H1 (cell line): Measurements from ENCODE around the gene TP53I11. TPM values are rescaled to one million over a fixed set of nuclear protein-coding genes. Genes with fewer than 3 reads are reported as not detected.
A peak's percentile ranks its signal among the peaks of the same experiment; 100 is the strongest.

Experiments
- CTCF ChIA-PET: fragments of 300-600 bp; sonication (Branson Sonifier 250); formaldehyde crosslinking; loops from one replicate; lab custom pipeline; 2021; ENCODE audit not compliant: partially characterized antibody; lab: Charles Lee
- POLR2A ChIA-PET: fragments of 300-600 bp; sonication (Branson Sonifier 250); formaldehyde crosslinking; loops from one replicate; lab custom pipeline; 2021; ENCODE audit warnings: inconsistent platforms; ENCODE audit not compliant: partially characterized antibody; lab: Charles Lee
- DNase-seq, 2 experiments: peaks; one replicate each; pipeline versions ENCODE4 v3.0.0 to v3.0.0-alpha.2; 2010 to 2022; ENCODE audit warnings: low spot score in 2 of 2, low read depth in 1 of 2, mixed read lengths in 1 of 2
- FAIRE-seq: peaks from 2 replicates; lab custom pipeline; 2011; peaks lifted over from hg19 to GRCh38; lab: Jason Lieb, UNC
- H2AFZ ChIP-seq: 2 replicates; pipeline ENCODE4 v1.8.1; 2012; ENCODE audit warnings: low read length, inconsistent platforms
- H2AK5ac ChIP-seq: 2 replicates; pipeline ENCODE4 v1.6.1; 2013; ENCODE audit warnings: low read depth, low read length
- H2BK120ac ChIP-seq: replicated peaks from 2 replicates; pipeline ENCODE3; 2013; ENCODE audit warnings: low read depth, low read length, inconsistent platforms
- H2BK12ac ChIP-seq: 2 replicates; pipeline ENCODE4 v1.6.1; 2013; ENCODE audit warnings: low read depth, low read length
- H2BK15ac ChIP-seq: 2 replicates; pipeline ENCODE4 v1.6.1; 2013; ENCODE audit warnings: low read length
- H2BK20ac ChIP-seq: 2 replicates; pipeline ENCODE4 v1.6.1; 2013; ENCODE audit warnings: low read length
- H2BK5ac ChIP-seq: 2 replicates; pipeline ENCODE4 v1.6.1; 2013; ENCODE audit warnings: low read depth, low read length
- H3K14ac ChIP-seq: 2 replicates; pipeline ENCODE4 v1.6.1; 2013; ENCODE audit warnings: inconsistent platforms; ENCODE audit not compliant: insufficient read length
- H3K18ac ChIP-seq: 2 replicates; pipeline ENCODE4 v1.6.1; 2013; ENCODE audit warnings: low read length; ENCODE audit errors: extremely low read depth
- H3K23ac ChIP-seq: 2 replicates; pipeline ENCODE4 v1.6.1; 2013; ENCODE audit warnings: inconsistent platforms; ENCODE audit not compliant: insufficient read length
- H3K23me2 ChIP-seq: 2 replicates; pipeline ENCODE4 v1.6.1; 2013; ENCODE audit warnings: low read depth, low read length
- H3K27ac ChIP-seq: 2 replicates; pipeline ENCODE4 v1.6.1; 2011; ENCODE audit warnings: low read depth, low read length, inconsistent platforms
- H3K27me3 ChIP-seq, 4 experiments: replicated peaks in 1 of 4; 1 replicate in 1 of 4; 2 replicates in 3 of 4; pipeline versions ENCODE4 v1.6.1 to v1.8.1; 2011 to 2013; ENCODE audit warnings: low read length in 3 of 4, mild to moderate bottlenecking in 3 of 4, inconsistent platforms in 2 of 4, mixed read lengths in 2 of 4, moderate library complexity in 1 of 4; ENCODE audit not compliant: control insufficient read depth in 3 of 4, insufficient read depth in 3 of 4; ENCODE audit errors: extremely low read depth in 1 of 4
- H3K36me3 ChIP-seq, 4 experiments: 2 replicates each; pipeline versions ENCODE4 v1.6.1 to v1.8.1; 2011 to 2013; ENCODE audit warnings: mild to moderate bottlenecking in 4 of 4, low read length in 3 of 4, moderate library complexity in 2 of 4, control low read depth in 1 of 4, inconsistent platforms in 1 of 4; ENCODE audit not compliant: insufficient read depth in 4 of 4, control insufficient read depth in 2 of 4
- H3K4ac ChIP-seq: replicated peaks from 2 replicates; pipeline ENCODE3; 2013; ENCODE audit warnings: low read length, low read depth, mixed read lengths, inconsistent platforms; ENCODE audit not compliant: insufficient read length
- H3K4me1 ChIP-seq, 4 experiments: replicated peaks in 1 of 4; 1 replicate in 1 of 4; 2 replicates in 3 of 4; pipeline versions ENCODE4 v1.6.1 to v1.8.1; 2011 to 2013; ENCODE audit warnings: low read length in 3 of 4, inconsistent platforms in 2 of 4, mixed read lengths in 1 of 4; ENCODE audit not compliant: insufficient read depth in 4 of 4, control insufficient read depth in 3 of 4
- H3K4me2 ChIP-seq, 2 experiments: 2 replicates each; pipeline versions ENCODE4 v1.6.1 to v1.8.1; 2011 to 2013; ENCODE audit warnings: low read depth in 2 of 2, low read length in 2 of 2, control low read depth in 1 of 2, inconsistent platforms in 1 of 2, mild to moderate bottlenecking in 1 of 2; ENCODE audit not compliant: insufficient read depth in 1 of 2
- H3K4me3 ChIP-seq, 4 experiments: fragments of 200-600, 300-600 bp in 1 of 4; sonication (generic), shearing (Covaris generic), sonication (Bioruptor Twin) in 1 of 4; 2 replicates each; pipeline versions ENCODE4 v1.5.1 to v1.8.1; 2011 to 2016; ENCODE audit warnings: low read length in 4 of 4, low read depth in 3 of 4, control low read depth in 2 of 4, inconsistent platforms in 2 of 4, mild to moderate bottlenecking in 2 of 4, mixed read lengths in 1 of 4, moderate library complexity in 1 of 4; ENCODE audit not compliant: insufficient read depth in 2 of 4; ENCODE audit errors: extremely low read depth in 1 of 4
- H3K56ac ChIP-seq: replicated peaks from 2 replicates; pipeline ENCODE3; 2013; ENCODE audit warnings: low read depth, mild to moderate bottlenecking, mixed read lengths, low read length, inconsistent platforms; ENCODE audit not compliant: insufficient read length
- H3K79me1 ChIP-seq: 2 replicates; pipeline ENCODE4 v1.6.1; 2013; ENCODE audit warnings: low read depth, low read length, control low read depth
- H3K79me2 ChIP-seq, 2 experiments: 2 replicates each; pipeline versions ENCODE4 v1.6.1 to v1.8.1; 2012 to 2013; ENCODE audit warnings: low read length in 2 of 2, mild to moderate bottlenecking in 2 of 2, inconsistent platforms in 1 of 2; ENCODE audit not compliant: insufficient read depth in 2 of 2, control insufficient read depth in 1 of 2
- H3K9ac ChIP-seq, 4 experiments: replicated peaks in 1 of 4; 1 replicate in 1 of 4; 2 replicates in 3 of 4; pipeline versions ENCODE4 v1.6.1 to v1.8.1; 2011 to 2013; ENCODE audit warnings: low read depth in 3 of 4, low read length in 3 of 4, control low read depth in 2 of 4, mild to moderate bottlenecking in 2 of 4, moderate library complexity in 2 of 4, inconsistent platforms in 1 of 4; ENCODE audit errors: extremely low read depth in 1 of 4
- H3K9me3 ChIP-seq, 2 experiments: 2 replicates each; pipeline versions ENCODE4 v1.6.1 to v1.8.1; 2012 to 2013; ENCODE audit warnings: mild to moderate bottlenecking in 2 of 2, moderate library complexity in 2 of 2, control low read depth in 1 of 2, inconsistent platforms in 1 of 2, low read depth in 1 of 2, low read length in 1 of 2, mixed read lengths in 1 of 2; ENCODE audit not compliant: insufficient read depth in 2 of 2
- H4K20me1 ChIP-seq, 2 experiments: replicated peaks in 1 of 2; 2 replicates each; pipeline versions ENCODE3 to v1.8.1; 2011 to 2013; ENCODE audit warnings: inconsistent platforms in 2 of 2, low read length in 2 of 2, mild to moderate bottlenecking in 1 of 2; ENCODE audit not compliant: insufficient read depth in 2 of 2, control insufficient read depth in 1 of 2
- H4K5ac ChIP-seq: 2 replicates; pipeline ENCODE4 v1.6.1; 2013; ENCODE audit warnings: low read length, low read depth, mixed read lengths, inconsistent platforms; ENCODE audit not compliant: insufficient read length
- H4K8ac ChIP-seq: 2 replicates; pipeline ENCODE4 v1.8.0; 2013; ENCODE audit warnings: mild to moderate bottlenecking, moderate library complexity, low read length, inconsistent platforms; ENCODE audit not compliant: insufficient read depth; ENCODE audit errors: extremely low read depth
- H4K91ac ChIP-seq: replicated peaks from 2 replicates; pipeline ENCODE3; 2013; ENCODE audit warnings: low read length, mixed read lengths, inconsistent platforms; ENCODE audit not compliant: insufficient read length
- CBX8 ChIP-seq: fragments of 300-800, 300-1000 bp; sonication (generic); IDR thresholded peaks from 2 replicates; pipeline ENCODE4 v1.7.1; 2016; ENCODE audit warnings: low read depth, low read length, borderline replicate concordance
- EZH2 ChIP-seq: fragments of 200-600 bp; sonication (generic); IDR thresholded peaks from 2 replicates; pipeline ENCODE4 v1.7.1; 2012; ENCODE audit warnings: low read depth, mild to moderate bottlenecking, moderate library complexity, low read length, inconsistent platforms; ENCODE audit not compliant: severe bottlenecking
- KDM4A ChIP-seq: IDR thresholded peaks from one replicate; pipeline ENCODE4 v1.7.1; 2012; ENCODE audit warnings: low read depth, mild to moderate bottlenecking, moderate library complexity, low read length, inconsistent platforms; ENCODE audit not compliant: severe bottlenecking
- POLR2AphosphoS5 ChIP-seq: IDR thresholded peaks from 2 replicates; pipeline ENCODE4 v1.6.1; 2011; ENCODE audit warnings: low read depth, low read length
- SIX5 ChIP-seq: IDR thresholded peaks from 2 replicates; pipeline ENCODE4 v1.6.1; 2011; ENCODE audit warnings: mild to moderate bottlenecking, low read depth, low read length
- SP2 ChIP-seq: IDR thresholded peaks from 2 replicates; pipeline ENCODE4 v1.6.1; 2012; ENCODE audit warnings: mild to moderate bottlenecking, low read length, inconsistent platforms
- WGBS, 2 experiments: shearing (Covaris generic) in 1 of 2; methylation state at CpG; one replicate each; pipeline versions ENCODE4 v1.1.6 to v1.1.7; 2013 to 2015; ENCODE audit warnings: low lambda C conversion rate in 2 of 2, mixed read lengths in 2 of 2, inconsistent platforms in 1 of 2, low coverage in 1 of 2, missing lambda C conversion rate in 1 of 2; ENCODE audit not compliant: insufficient replicate concordance in 2 of 2, insufficient coverage in 1 of 2, insufficient read length in 1 of 2; ENCODE audit errors: extremely low coverage in 1 of 2, missing lambda C conversion rate in 1 of 2; 5-methylcytosine and 5-hydroxymethylcytosine counted together
- polyA plus RNA-seq, 7 experiments: library from polyadenylated mRNA; depleted of rRNA in 3 of 7; stranded (reverse) in 5 of 7; unstranded in 2 of 7; fragments of >200 nt in 5 of 7; fragments of 200-250 nt in 2 of 7; gene quantifications; 1 replicate in 5 of 7; 2 replicates in 1 of 7; 4 replicates in 1 of 7; pipeline versions ENCODE4 v1.2.1 to v1.2.3, GENCODE V29; 2011 to 2013; ENCODE audit warnings: missing spikeins in 2 of 7, mixed read lengths in 2 of 7
- total RNA-seq: library from RNA; stranded (reverse); fragmentation: NEBNext Ultra II Directional; extraction: Animal tissue kit (Norgen Biotek cat#: 25700); gene quantifications from 2 replicates; pipeline ENCODE4 v1.2.1, GENCODE V29; 2021

TP53I11 gene
- total and polyA plus RNA-seq, 2 of the 8 experiments (the other 6 are each of a cell fraction or from before 2014, with no cell fraction given), result 34.0 to 46.3 TPM

GRCh38 chr11:44946263-44946662 is 4.4 kb downstream of the TP53I11 start:
- Histone ChIP-seq H3K4me2 (no peak overlapping the region), H3K23me2 (peaks cover 9% of the 10 kb centered on the region; the same call in 1 of the 2 replicates), H2BK20ac (peak overlapping the region; percentile 55; the same call in 1 of the 2 replicates), H3K27ac (no peak overlapping the region), H2BK15ac (peak overlapping the region; percentile 72; the same call in 1 of the 2 replicates), H3K14ac (no peak overlapping the region), H3K9ac (no peak overlapping the region), H2BK12ac (peak overlapping the region; percentile 60; the same call in 1 of the 2 replicates), H3K9me3 (no peaks in the 10 kb centered on the region), H3K36me3 (peaks cover 0 to 6% (median 0%) of the 10 kb centered on the region in 4 experiments; a peak in 2 of 8 replicates), H4K20me1 (peaks cover 0 to 9% of the 10 kb centered on the region in 2 experiments), H3K79me1 (peaks cover 25% of the 10 kb centered on the region), H4K8ac (no peak overlapping the region), H3K56ac (no peak overlapping the region), H4K5ac (no peak overlapping the region), H3K4me1 (peaks cover 9 to 52% (median 40%) of the 10 kb centered on the region in 4 experiments), H2BK120ac (no peak overlapping the region), H3K18ac (no peak overlapping the region), H3K27me3 (no peaks in the 10 kb centered on the region; a peak in 1 of 7 replicates), H3K23ac (no peak overlapping the region), H2BK5ac (0 out of 2 replicates have a peak overlapping the region, but pooled peaks have one; percentile 21), H3K79me2 (peaks cover 5 to 34% of the 10 kb centered on the region in 2 experiments), H2AK5ac (no peak overlapping the region), H3K4me3 (no peak overlapping the region), H2AFZ (no peak overlapping the region), H4K91ac (no peak overlapping the region), H3K4ac (no peak overlapping the region)
- ChIA-PET CTCF (interaction anchor here (0.6 to 24.5 kb wide), 13 partner anchors 11 to 1679 kb away, joined by 3 to 1347 read pairs (median 5); no protein-coding TSS in a partner anchor), POLR2A (interaction anchor here (1.4 to 2.2 kb wide), 6 partner anchors 9 to 19 kb away, joined by 4 to 8 read pairs (median 4); no protein-coding TSS in a partner anchor)
- DNase-seq, result no peak
- no peak for TF ChIP-seq CBX8
- no peak for TF ChIP-seq KDM4A
- TF ChIP-seq SP2, result no peak
- no peak for TF ChIP-seq EZH2
- TF ChIP-seq SIX5, result no peak
- TF ChIP-seq POLR2AphosphoS5, result no peak
- no peak for FAIRE-seq
- WGBS, 2 experiments, result 88% methylated on average over 12 of the region's 12 CpGs; no CpG with 5 or more reads in 1 of the 2 experiments
